Mesothelial cell of epicardium (in vitro differentiated cells): Measurements from ENCODE around the gene LIMK2. TPM values are rescaled to one million over a fixed set of nuclear protein-coding genes. Genes with fewer than 3 reads are reported as not detected.
A peak's percentile ranks its signal among the peaks of the same experiment; 100 is the strongest.

Experiments
- DNase-seq, 2 experiments: peaks; one replicate each; pipeline ENCODE4 v3.0.0; 2021; ENCODE audit warnings: low spot score in 2 of 2; ENCODE audit not compliant: unreplicated experiment in 2 of 2
- H3K27ac Mint-ChIP-seq: 2 replicates; pipeline ENCODE4 v1.8.0; 2021; ENCODE audit warnings: mixed read lengths
- H3K27me3 Mint-ChIP-seq: 2 replicates; pipeline ENCODE4 v1.8.0; 2021; ENCODE audit warnings: low read depth, mixed read lengths
- H3K36me3 Mint-ChIP-seq: 2 replicates; pipeline ENCODE4 v1.8.0; 2021; ENCODE audit warnings: mixed read lengths
- H3K4me1 Mint-ChIP-seq: 2 replicates; pipeline ENCODE4 v1.8.0; 2021; ENCODE audit warnings: mixed read lengths
- H3K4me3 Mint-ChIP-seq: 2 replicates; pipeline ENCODE4 v1.8.0; 2021; ENCODE audit warnings: mild to moderate bottlenecking, moderate library complexity, mixed read lengths
- H3K9me3 Mint-ChIP-seq: 2 replicates; pipeline ENCODE4 v1.8.0; 2021; ENCODE audit warnings: mixed read lengths
- total RNA-seq: library from RNA; stranded (reverse); gene quantifications from 3 replicates; pipeline ENCODE4 v1.2.1, GENCODE V29; 2021
- TF ChIP-seq, protein P1 (sequence below): fragments of 200-600 bp; sonication (generic); IDR thresholded peaks from one replicate; pipeline ENCODE4 v1.5.0; 2021; ENCODE audit warnings: antibody characterized with exemption; ENCODE audit not compliant: unreplicated experiment

LIMK2 gene
- total RNA-seq, 1 donor from 2014 or later, result 121 TPM

DNA sequence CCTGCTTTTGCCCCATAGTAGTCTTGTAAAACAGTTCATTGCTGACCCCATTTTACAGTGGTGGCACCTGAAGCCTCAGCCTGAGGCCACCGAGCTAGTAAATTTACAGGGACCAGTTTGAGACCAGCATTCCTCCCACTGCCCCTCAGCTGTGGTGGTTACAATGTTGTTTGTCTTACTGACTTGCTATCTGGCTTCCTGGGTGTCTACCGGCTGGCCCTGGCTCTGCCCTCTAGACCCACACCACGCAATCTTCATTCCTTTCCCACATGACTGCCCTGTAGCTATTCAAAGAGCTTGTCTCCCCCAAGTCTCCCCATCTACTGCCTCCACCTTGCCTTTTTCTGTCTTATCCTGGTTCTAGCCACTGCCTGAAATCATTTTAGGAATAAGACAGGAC is 59.4 kb downstream of the LIMK2 start:
- no peaks in the 10 kb centered on the region for H3K9me3 Mint-ChIP-seq
- peaks cover 56% of the 10 kb centered on the region for H3K36me3 Mint-ChIP-seq
- peak overlapping the region; percentile 72 for H3K27ac Mint-ChIP-seq

DNA sequence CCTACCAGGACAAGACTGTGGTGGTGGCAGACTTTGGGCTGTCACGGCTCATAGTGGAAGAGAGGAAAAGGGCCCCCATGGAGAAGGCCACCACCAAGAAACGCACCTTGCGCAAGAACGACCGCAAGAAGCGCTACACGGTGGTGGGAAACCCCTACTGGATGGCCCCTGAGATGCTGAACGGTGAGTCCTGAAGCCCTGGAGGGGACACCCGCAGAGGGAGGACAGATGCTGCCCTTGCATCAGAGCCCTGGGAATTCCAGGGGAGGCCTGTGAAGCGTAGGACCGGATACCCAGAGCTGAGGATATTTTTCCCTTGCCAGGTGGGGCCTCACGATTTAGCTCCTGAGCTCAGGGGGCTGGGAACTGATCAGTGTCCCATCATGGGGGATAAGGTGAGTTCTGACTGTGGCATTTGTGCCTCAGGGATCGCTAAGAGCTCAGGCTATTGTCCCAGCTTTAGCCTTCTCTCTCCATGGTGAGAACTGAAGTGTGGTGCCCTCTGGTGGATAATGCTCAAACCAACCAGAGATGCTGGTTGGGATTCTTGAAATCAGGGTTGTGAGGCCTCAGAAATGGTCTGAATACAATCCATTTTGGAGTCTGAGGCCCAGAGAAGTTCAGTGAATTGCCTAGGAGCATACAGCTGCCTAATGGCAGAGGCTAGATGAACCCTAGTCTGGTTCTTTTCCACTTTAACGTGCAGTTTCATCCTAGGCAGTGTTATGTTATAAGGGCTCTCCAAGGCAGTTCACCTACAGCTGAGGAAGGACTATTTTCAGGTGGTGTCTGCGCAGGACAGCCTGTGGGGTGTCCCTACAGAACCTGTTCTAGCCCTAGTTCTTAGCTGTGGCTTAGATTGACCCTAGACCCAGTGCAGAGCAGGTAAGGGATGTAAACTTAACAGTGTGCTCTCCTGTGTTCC is 60.7 kb downstream of the LIMK2 start:
- H3K4me3 Mint-ChIP-seq, result no peak overlapping the region
- DNase-seq, result peak in 1 of 2 experiments; percentile 56
- peaks cover 13% of the 10 kb centered on the region for H3K4me1 Mint-ChIP-seq
- H3K9me3 Mint-ChIP-seq, result no peaks in the 10 kb centered on the region
- H3K36me3 Mint-ChIP-seq, result peaks cover 47% of the 10 kb centered on the region
- TF ChIP-seq, protein P1, sequence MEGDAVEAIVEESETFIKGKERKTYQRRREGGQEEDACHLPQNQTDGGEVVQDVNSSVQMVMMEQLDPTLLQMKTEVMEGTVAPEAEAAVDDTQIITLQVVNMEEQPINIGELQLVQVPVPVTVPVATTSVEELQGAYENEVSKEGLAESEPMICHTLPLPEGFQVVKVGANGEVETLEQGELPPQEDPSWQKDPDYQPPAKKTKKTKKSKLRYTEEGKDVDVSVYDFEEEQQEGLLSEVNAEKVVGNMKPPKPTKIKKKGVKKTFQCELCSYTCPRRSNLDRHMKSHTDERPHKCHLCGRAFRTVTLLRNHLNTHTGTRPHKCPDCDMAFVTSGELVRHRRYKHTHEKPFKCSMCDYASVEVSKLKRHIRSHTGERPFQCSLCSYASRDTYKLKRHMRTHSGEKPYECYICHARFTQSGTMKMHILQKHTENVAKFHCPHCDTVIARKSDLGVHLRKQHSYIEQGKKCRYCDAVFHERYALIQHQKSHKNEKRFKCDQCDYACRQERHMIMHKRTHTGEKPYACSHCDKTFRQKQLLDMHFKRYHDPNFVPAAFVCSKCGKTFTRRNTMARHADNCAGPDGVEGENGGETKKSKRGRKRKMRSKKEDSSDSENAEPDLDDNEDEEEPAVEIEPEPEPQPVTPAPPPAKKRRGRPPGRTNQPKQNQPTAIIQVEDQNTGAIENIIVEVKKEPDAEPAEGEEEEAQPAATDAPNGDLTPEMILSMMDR, result peak; percentile 60
- no peaks in the 10 kb centered on the region for H3K27me3 Mint-ChIP-seq
- H3K27ac Mint-ChIP-seq, result no peak overlapping the region

More for the DNA sequence above, 59.4 kb downstream of the LIMK2 start:
- TF ChIP-seq, protein P1, result no peak
- DNase-seq, result no peak
- Mint-ChIP-seq H3K4me3 (no peak overlapping the region), H3K4me1 (peaks cover 13% of the 10 kb centered on the region), H3K27me3 (no peaks in the 10 kb centered on the region)

DNA sequence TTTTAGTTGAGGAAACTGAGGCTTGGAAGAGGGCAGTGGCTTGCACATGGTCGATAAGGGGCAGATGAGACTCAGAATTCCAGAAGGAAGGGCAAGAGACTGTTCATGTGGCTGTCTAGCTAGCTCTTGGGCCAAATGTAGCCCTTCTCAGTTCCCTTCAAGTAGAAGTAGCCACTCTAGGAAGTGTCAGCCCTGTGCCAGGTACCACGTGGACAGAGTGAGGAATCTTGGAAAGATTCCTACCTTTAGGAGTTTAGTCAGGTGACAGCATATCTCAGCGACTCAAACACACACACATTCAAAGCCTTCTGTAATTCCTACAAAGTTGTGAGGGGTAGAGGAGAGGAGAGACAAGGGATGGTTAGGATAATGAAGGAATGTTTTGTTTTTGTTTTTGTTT is 61.9 kb downstream of the LIMK2 start:
- Mint-ChIP-seq H3K4me1 (peaks cover 13% of the 10 kb centered on the region), H3K9me3 (no peaks in the 10 kb centered on the region), H3K27me3 (no peaks in the 10 kb centered on the region), H3K36me3 (peaks cover 35% of the 10 kb centered on the region), H3K4me3 (no peak overlapping the region), H3K27ac (no peak overlapping the region)
- TF ChIP-seq, protein P1, result no peak
- DNase-seq, result no peak

DNA sequence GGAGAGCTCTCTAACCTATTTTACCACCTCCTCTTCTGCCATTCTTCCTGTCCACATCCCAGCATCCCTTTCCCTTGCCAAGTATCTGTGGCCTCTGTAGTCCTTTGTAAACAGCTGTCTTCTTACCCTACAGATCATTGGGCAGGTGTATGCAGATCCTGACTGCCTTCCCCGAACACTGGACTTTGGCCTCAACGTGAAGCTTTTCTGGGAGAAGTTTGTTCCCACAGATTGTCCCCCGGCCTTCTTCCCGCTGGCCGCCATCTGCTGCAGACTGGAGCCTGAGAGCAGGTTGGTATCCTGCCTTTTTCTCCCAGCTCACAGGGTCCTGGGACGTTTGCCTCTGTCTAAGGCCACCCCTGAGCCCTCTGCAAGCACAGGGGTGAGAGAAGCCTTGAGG is 62.9 kb downstream of the LIMK2 start:
- no peaks in the 10 kb centered on the region for H3K27me3 Mint-ChIP-seq
- no peaks in the 10 kb centered on the region for H3K9me3 Mint-ChIP-seq
- H3K4me1 Mint-ChIP-seq, result peaks cover 9% of the 10 kb centered on the region
- TF ChIP-seq, protein P1, result no peak
- DNase-seq, result no peak
- no peak overlapping the region for H3K4me3 Mint-ChIP-seq
- H3K36me3 Mint-ChIP-seq, result peaks cover 31% of the 10 kb centered on the region
- H3K27ac Mint-ChIP-seq, result peak overlapping the region; percentile 92

DNA sequence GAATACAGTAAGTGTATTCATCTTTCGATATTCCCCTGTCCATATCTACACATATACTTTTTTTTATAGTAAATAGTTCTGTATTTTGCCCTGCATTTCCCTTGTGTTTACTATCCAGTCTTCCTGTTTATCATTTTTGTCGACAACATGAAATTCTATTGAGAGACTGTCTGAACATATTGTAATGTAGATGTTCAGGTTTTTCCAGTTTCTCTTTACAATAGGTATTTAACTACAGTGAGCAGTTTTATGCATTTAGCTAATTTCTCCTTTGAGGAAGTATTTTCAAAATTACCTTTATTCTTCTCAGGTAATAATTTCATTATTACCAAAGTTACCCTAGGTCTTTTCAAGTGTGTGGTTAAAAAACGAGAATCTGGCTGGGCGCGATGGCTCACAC is 63.5 kb downstream of the LIMK2 start:
- Mint-ChIP-seq H3K4me1 (peaks cover 8% of the 10 kb centered on the region), H3K27me3 (no peaks in the 10 kb centered on the region), H3K9me3 (no peaks in the 10 kb centered on the region), H3K4me3 (no peak overlapping the region), H3K27ac (peak overlapping the region; percentile 92), H3K36me3 (peaks cover 26% of the 10 kb centered on the region)
- TF ChIP-seq, protein P1, result no peak
- no peak for DNase-seq
